GM18873 (cell line): ENCODE results near the gene MAST2.
"Not testable (repeated sequence)": the region's sequence is repeated elsewhere in the genome, so short reads cannot be mapped to it uniquely, and the experiment has no call there.

Experiments used
- ATAC-seq: cut with Tn5 transposase; IDR thresholded peaks from one replicate; pipeline ENCODE4 v1.9.1; 2021; ENCODE audit warnings: mild to moderate bottlenecking, moderate library complexity, moderate number of reproducible peaks; ENCODE audit not compliant: unreplicated experiment, low FRiP score

MAST2 gene

DNA sequence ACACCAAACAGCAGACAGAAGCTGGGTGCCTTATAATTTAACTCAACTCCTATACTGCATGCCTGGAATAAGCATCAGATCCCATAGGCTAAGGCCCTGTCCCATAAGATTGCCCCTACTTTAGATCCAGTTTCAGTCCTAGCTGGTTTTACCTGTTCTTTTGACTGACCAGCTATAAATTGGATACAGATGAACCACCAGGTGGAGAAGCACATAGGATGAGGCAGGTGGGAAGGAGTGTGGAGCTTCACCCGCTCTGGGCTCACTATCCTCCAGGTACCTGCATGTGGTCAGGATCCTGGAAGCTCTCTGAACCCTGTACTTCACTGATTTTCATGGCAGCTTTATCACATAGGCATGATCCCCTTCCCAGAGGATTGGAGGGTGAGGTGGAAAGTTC is 51.3 kb downstream of the MAST2 start:
- ATAC-seq, result no peak

DNA sequence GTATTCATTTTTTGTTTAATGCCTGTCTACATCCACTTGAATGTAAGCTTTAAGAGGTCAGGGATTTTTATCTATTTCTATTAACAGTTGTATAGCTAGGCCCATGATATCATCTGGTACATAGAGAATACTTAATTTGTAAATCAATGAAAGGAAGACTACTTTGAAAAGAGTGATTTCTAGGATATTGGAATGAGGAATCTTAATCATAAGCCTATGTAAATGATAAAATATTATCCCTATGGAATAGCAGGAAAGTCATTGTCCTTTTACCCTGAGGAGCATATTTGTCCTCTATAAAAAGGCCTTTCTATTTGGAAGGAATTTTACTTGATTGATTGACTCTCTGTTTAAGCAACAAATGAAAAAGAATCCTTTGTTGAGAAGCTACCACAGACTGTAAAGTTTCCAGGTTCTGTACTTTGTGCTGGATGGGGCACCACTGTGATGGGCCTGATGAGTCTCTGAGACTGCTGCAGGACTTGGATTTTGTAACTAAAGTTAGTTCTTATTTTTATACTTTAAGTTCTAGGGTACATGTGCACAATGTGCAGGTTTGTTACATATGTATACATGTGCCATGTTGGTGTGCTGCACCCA is 53.8 kb downstream of the MAST2 start:
- no peak for ATAC-seq

- ATAC-seq, result not testable (repeated sequence)
Measured at GRCh38 chr1:45857755-45858492, 54.5 kb downstream of the MAST2 start.

DNA sequence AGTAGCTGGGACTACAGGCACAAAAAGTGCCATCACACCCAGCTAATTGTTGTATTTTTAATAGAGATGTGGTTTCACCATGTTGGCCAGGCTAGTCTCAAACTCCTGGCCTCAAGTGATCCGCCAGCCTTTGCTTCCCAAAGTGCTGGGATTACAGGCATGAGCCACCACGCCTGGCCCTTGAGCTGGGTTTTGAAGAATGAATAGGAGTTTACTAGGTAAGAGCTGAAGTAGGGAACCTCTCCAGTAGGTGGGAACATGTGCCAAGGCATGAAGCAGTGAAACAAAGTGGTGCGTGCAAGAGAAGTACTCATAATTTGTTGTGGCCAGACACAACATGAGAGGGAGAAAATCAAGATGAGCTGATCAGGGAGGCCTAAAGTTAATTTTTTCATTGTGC is 55.8 kb downstream of the MAST2 start:
- ATAC-seq, result no peak

DNA sequence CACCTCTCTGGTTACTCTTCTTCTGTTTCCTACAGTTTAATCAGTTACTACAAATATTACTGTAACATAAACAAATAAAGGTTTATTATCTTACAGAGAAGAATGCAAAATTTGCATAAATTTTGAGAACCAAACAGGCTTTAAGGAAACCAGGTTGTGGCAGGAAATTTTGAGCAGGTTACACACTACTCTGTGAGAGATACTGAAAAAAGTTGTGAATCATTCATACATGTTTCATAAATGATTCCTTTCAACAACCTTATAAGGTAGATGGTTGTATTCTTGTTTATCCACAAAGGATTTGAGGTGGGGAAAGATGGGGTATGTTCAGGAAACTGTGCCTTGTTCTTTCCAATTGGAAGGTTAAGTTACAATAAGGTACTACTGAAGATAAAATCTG is 58.6 kb downstream of the MAST2 start:
- ATAC-seq, result no peak

GRCh38 chr1:45863218-45863617 is 59.8 kb downstream of the MAST2 start:
- no peak for ATAC-seq

- ATAC-seq, result no peak
Measured at GRCh38 chr1:45864167-45865106, 61.0 kb downstream of the MAST2 start.

GRCh38 chr1:45867697-45868348 is 64.4 kb downstream of the MAST2 start:
- ATAC-seq, result no peak

DNA sequence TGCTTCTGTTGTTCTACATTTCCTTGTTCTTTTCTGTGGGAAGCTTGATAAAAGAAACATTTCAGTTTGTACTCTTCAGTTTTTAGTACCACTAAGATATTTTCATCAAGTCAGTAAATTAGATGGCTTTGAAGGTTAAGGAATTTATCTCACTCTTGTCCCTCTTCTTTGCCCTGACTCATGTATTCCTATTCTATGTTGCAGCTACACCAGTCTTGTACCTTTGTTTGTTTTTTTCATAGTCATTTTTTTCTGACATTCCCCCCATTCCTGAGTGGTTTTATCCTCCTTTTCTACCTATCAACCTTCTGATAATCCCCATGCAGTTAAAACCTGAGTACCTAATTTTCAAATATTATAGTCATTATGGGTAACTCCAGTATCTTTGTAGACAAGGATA is 65.4 kb downstream of the MAST2 start:
- ATAC-seq, result no peak

GRCh38 chr1:45870500-45870899 is 67.1 kb downstream of the MAST2 start:
- ATAC-seq, result no peak

GRCh38 chr1:45872173-45872801 is 68.9 kb downstream of the MAST2 start:
- ATAC-seq, result not testable (repeated sequence)

DNA sequence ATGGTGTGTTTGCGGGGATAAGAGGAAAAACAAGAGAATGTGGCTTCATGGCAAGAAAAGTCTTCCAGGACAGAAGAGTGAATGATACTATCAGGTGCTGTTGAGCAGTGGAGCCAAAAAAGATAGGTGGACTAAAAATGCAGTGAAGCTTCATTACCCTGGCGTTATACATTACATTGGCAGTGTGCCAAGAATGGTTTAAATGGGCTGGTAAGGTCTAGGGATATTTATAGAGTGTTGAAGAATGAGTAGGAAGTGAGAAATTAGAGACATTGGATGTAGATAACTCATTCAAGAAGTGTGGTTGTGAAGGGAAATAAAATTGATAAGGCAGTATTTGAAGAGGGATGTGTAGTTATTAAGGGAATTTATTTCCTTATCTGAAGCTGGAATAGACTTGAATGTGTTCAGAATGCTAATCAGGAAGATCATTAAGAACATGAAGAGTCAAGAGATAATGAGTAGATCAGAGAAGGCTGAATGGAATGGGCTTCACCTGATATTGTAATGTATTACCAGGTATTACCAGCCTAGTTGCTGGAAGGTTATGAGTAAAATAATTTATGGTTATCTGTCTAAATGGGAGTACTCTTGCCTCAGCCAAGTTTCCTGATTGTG is 72.7 kb downstream of the MAST2 start:
- no peak for ATAC-seq

- ATAC-seq, result no peak
Measured at GRCh38 chr1:45877264-45877663, 73.9 kb downstream of the MAST2 start.

DNA sequence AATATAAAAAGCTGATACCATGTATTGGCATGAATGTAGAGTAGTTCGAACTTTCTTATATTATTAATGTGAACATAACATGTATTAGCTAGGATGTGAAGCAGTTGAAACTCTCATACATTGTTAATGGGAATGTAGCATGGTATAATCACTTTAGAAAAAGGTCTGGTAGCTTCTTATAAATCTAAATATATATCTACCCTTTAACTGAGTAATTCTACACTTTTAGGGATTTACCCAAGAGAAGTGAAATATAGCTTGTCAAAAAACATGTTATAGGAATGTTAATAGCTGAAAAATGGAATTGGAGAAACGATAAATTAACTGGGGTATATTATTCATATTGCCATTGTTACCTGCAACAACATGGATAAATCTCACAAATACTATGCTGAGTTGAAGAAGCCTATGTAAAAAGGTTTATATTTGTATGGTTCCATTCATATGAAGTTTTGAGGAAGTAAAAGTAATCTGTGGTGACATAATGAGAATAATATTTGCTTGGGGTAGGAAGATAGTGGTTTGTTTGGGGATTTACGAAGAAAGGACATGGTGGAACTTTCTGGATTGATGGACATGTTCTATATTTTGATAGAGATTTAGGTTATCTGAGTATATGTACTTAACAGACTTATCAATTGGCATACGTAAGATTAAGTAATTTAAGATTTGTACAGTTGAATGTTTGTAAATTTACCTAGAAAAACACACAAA is 76.6 kb downstream of the MAST2 start:
- ATAC-seq, result no peak

- no peak for ATAC-seq
Measured at GRCh38 chr1:45880930-45881329, 77.5 kb downstream of the MAST2 start.

DNA sequence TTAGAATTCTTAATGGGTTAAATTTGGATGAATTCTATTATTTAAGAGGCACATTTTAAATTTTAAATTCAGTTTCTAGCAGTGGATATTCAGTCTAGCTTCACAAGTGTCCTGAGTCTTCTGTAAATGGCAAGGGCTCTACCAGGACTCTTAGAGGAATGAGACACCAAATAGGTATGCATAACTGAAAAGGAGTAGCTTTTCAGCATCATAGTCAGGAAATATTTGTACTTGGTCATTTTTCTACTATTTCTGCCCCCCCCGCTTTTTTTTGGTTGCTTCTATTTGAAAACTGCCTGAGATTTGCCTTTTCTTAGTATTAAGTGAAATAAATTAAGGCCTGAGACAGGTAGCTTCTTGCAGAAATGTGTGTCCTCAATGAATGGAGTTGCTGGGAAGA is 80.2 kb downstream of the MAST2 start:
- ATAC-seq, result no peak

DNA sequence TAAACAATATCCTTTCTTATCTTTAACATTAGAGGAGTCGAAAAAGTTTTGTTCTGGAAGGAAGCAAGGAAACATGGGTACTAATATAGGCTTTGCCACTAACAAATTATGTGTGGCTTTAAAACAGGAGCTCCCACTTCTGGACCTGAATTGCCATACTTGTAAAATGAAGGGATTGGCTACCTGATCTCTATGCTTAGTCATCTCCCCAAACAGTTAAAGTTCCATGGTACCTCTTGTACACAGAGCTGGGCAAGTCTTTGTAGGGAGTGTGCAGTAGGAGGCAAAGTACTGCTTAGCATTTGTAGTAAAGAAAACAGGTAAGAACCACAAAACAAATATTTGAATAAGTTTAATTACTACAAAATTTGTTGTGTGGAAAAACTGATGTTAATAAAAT is 81.3 kb downstream of the MAST2 start:
- no peak for ATAC-seq

- no peak for ATAC-seq
Measured at GRCh38 chr1:45886229-45886628, 82.8 kb downstream of the MAST2 start.

- no peak for ATAC-seq
Measured at GRCh38 chr1:45887156-45887842, 83.9 kb downstream of the MAST2 start.
